Stimulated activated CD8-positive, alpha-beta memory T cell treated with anti-CD3 and anti-CD28 coated beads, Interleukin-7, amount 100 ng/mL, for 1 hour (primary cell): Measurements from ENCODE around the gene SLC12A1.
"Not testable (repeated sequence)": the region's sequence is repeated elsewhere in the genome, so short reads cannot be mapped to it uniquely, and the experiment has no call there.

ENCODE experiments used
- DNase-seq, 2 donors: peaks; one replicate each; pipeline ENCODE4 v3.0.0-alpha.2; 2020; ENCODE audit warnings: low read depth in 2 of 2

Gene SLC12A1

DNA sequence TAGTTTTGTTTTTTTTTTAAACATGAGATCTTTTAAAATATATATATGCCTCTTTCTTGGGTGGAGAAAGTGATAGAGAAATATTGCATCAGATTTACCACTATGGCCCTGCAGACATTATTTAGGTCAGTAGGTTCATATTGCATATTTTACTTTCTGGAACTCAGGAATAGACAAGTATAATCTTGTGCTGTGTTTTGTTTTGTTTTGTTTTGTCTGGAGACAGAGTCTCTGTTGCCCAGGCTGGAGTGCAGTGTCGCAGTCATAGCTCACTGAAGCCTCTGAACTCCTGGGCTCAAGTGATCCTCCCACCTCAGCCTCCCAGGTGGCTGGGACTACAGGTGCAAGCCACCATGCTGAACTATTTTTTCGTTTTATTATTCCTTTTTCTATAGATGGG is 103.6 kb downstream of the SLC12A1 start:
- no peak for DNase-seq

DNA sequence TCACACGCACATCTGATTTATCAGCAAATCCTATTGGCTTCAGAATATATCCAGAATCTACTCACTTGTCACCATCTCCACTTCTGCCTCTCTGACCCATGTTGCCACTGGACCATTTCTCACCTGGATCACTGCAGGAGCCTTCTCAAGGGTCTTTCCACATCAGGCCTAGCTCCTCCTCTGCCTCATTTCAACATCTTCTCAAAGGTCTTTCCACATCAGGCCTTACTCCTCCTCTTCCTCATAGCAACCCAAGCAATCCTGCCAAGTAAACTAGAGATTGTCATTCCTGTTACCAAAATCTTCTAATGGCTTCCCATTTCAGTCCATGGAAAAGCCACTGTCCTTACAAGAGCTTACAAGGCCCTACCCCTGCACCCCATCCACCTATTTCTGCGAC is 107.1 kb downstream of the SLC12A1 start:
- DNase-seq, result no peak

DNA sequence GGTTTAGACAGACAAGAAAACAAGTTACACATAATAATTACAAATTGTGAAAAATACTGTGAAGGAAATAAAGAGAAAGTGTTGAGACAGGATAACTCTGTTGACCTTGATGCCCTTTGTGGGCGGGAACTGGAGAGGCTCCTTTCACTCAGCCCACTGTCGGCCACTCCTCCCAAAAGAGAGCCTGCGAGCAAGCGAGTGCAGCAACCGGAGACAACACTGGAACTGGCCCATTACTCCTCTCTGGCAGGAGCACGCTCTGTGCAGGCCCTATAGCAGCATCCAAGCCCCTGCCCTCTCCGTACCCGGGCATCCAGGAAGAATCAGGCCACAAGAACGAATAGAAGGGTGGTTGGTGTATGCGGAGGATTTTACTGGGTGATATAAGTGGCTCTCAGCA is 108.9 kb downstream of the SLC12A1 start:
- DNase-seq, result no peak

DNA sequence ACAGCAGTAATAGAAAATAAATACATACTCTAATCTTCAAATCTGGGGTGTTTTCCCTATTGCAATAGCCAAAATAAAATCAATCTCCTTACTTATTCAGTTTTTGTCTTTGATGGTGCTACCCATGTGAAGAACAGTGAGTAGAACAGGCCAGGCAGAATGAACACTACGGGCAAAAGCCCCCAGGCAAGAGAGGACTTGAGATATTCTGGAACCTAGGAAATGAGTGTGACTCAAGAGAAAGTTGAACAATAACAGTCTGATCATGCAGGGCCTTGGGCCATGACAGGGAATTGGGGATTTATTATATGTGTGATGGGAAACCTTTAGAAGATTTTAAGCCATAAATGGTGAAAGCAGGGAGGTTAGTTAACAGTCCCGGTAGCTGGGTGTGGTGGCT is 111.1 kb downstream of the SLC12A1 start:
- DNase-seq, result no peak

DNA sequence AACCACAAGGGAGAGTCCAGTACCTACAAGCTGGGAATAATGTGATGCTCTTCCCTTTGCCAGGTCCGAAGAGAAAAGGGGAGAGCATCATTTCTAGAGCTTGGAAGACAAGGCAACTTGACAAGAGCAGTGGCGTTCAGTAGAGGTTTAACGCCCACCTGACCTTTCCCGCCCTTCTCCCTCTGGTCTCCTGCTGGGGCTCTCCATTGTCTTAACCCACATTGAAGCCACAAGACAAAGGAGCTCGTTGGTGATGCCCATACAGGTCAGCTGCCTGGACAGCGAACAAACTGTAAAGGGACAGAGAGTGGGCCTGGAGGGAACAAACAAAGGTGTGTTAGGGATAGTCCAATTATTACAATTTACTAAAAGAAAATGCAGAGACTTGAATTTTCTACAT is 112.0 kb downstream of the SLC12A1 start:
- DNase-seq, result no peak

DNA sequence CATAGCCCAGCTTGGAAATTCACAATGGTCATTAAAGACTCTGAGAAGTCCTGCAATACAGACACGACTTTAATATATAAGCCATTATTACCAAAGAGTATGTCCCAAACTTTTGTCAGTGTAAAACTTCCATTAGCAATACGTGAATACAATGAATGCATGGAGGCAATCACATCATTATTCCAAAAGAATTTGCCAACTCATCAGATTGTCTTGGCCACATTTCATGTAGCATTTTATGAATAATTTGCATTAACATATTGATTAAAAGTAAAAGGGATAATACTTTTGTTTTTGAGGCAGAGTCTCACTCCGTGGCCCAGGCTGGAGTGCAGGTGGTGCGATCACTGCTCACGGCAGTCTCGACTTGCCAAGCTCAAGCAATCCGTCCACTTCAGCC is 117.2 kb downstream of the SLC12A1 start:
- no peak for DNase-seq

DNA sequence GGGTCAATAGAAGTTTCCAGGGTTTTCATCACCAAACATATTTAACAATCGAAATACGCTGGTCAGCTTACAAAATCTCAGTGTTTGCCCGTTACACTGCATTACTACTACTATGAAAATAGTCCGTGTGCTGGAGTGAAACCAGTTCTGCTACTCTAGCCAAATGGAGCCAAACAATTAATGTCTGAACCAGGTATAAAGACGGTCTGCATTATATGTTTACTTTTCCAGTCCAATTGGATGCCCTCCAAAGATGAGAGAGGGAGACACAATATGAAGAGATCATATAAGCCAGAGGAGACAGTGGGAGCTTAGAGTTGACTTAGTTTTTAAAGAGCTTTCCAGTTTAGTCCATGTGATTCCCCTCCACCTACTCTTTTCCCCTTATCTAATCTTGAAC is 118.8 kb downstream of the SLC12A1 start:
- DNase-seq, result no peak

DNA sequence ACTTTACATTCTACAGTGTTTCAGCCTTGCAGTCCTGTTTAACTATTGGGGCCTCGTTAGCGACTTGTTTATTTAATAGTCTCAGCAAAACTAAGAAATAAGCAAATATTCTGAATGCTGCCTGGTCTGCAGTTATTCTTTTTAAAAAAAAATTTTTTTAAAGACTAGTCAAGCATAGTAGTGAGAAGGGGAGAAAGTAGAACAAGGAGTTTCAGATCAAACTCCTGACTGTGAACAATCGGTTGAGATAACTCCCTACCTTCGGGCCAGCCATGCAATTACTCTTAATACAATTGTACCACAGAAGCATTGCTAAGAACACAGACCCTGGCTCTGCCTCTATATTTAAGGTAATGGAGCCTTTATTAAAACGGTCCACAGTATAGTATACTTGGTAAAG is 119.3 kb downstream of the SLC12A1 start:
- no peak for DNase-seq

DNA sequence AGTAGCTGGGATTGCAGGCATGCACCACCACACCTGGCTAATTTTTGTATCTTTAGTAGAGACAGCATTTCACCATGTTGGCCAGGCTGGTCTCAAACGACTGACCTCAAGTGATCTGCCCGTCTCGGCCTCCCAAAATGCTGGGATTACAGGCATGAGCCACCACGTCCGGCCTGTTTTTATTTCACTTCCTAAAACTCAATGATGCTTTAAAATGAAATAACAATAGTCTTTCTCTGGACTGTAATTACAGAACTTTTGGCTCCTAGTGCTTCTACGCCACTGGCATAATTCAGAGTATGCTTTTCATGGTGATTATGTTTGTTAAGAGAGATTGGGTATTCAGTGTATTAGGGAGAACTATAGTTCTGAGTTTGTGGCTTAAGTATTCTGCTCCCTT is 120.1 kb downstream of the SLC12A1 start:
- not testable (repeated sequence) for DNase-seq

DNA sequence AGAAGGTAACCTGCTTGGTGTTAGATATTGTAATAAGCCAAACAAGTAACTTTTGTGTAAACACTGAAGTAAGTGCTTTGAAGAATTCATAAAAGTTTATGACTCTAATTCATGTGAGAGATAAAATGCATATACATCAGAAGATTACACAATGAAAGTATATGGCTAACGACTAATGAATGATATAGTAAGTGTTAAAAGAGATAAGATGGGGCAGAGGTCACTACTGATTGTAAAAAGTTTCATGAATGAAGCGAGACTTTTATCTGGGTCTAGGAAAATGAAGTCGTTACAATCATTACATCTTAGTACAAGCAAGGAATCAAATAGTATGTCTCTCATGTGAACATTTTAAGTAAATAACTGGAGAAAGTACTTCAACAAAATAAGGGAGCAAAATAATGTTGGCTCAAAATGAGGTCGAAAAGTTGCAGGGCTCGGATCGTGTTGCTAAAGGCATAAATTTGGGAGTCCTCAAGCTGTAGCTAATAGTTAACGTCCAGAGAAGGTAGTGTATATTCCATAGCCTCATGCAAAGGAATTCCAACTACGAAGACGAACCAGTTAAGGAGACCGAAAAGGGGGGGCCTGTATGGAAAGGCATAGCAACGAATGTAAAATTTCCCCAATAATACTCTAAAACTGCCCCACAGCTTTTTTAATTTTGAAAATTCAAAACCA is 124.1 kb downstream of the SLC12A1 start:
- no peak for DNase-seq

DNA sequence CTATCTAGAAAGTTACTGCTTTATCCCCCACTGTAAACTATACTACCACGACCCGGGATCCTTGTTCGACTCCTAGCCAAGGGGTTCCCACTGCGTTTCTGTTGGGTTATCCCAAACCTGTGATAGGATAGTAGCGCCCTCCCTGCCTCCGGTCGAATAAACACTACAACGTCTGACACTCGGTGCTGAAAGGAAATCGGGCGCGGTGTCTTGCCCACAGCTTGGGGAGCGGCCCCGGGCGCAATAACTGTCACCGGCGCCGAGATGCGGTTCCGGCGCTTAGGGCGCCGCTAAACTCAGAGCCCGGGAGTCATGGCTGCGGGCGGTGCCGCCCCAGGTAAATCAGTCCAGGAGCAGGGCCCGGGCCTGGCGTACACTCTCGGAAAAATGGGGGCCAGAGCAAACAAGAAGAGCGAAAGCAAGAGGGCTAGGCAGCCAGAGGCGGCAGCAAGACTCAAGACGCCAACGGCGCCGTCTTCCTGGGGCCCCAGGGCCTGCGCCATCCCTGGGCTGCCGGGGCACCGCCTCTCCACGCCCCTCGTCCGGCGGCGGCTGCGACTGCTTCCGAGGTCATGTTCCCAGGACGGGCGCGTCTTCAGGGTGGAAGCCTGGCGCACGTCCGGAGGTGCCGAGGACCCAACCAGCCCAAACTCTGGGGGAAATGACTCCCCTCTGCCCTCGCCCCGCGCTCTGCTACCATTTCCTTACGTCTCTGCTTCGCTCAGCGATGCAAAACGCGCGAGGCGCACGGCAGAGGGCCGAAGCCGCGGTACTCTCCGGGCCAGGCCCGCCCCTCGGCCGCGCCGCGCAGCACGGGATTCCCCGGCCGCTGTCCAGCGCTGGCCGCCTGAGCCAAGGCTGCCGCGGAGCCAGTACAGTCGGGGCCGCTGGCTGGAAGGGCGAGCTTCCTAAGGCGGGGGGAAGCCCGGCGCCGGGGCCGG is 125.0 kb downstream of the SLC12A1 start, which contains the start of gene DUT:
Gene DUT (plus strand): TSS at position 575 of the 941 bp plus-strand sequence. CDS start 87 bp downstream, at position 662.
- DNase-seq, result peak; percentile 44 to 61

DNA sequence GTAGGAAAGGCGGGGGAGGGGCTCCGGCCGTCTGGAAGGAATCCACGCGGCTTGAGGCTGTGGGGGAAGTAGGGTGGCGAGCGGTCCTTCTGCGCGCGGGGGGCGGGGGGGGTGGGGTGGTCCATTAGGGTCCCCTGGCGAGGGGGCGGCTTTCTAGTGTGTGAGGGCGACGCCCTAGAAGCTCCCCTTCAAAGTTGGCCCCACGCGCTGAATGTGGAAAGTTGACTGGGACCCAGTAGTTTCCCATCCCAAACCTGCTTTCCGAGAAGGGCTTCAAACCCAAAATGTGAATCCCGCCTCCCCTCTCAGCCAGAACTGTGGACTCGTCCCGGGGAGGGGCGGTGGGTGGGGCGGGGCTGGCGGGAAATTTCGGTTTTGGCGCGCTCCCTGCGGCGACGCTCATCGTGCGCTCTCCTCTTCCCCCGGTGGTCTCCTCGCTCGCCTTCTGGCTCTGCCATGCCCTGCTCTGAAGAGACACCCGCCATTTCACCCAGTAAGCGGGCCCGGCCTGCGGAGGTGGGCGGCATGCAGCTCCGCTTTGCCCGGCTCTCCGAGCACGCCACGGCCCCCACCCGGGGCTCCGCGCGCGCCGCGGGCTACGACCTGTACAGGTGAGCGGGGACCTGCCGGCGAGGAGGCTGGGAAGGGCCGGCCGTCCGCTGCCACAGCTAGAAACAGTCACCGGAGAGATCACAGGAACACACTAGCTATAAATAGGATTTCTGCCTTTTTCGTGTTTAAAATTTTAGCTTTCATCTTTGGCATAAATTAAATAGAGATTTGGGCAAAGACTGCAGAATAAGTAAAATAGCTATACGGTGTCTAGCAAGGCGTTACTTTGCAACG is 125.9 kb downstream of the SLC12A1 start:
- DNase-seq, result peak; percentile 43 to 51

DNA sequence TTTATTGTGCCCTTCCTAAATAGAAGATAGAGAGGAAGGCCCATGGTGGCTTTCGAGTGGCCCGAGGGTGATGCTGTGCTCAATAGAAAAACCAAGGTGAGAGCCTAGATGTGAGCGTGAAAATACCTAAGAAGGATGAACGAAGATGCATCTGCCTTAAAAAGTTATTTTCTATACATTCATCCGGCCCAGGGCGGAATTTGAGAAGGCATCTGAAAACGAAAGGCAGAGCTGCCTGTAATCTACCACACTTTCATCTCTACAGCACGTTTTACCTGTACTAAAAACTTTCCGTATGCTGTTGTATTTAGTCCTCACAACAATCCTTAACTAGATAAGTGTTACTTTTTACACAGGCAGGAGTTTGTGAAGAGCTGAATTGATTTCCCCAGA is 126.5 kb downstream of the SLC12A1 start:
- no peak for DNase-seq

DNA sequence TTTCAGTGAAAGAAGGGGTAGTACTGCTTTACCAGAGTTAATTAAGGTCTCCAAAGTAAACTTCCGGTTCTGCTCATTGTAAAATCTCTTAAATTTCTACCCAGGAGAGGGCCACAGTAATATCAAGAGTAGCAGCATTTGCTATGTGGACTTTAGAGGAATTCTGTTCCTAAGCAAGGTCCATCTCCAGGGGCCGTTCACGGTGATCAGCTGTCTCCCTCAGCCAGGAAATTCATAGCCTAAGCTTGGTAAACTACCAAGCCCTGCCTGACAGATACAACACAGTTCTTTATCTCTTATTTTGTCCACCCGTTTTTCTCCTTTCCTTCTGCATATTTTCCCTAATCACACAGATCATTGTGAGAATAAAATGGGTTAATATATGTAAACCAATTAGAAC is 127.4 kb downstream of the SLC12A1 start:
- no peak for DNase-seq

DNA sequence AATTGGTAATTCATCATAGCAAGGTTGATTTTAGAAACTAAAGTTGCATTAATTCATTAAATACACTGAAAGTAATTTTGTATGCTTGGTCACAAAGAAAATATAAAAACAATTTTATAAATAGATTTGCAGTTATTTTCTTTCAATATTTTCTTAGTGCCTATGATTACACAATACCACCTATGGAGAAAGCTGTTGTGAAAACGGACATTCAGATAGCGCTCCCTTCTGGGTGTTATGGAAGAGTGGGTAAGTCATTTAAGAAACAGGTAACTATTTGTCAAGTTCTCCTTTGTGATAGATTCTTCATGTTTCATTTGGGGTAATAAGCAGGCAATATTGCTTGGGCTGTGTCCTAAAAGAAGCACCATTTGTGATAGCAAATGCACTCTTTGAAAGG is 128.2 kb downstream of the SLC12A1 start:
- DNase-seq, result no peak

DNA sequence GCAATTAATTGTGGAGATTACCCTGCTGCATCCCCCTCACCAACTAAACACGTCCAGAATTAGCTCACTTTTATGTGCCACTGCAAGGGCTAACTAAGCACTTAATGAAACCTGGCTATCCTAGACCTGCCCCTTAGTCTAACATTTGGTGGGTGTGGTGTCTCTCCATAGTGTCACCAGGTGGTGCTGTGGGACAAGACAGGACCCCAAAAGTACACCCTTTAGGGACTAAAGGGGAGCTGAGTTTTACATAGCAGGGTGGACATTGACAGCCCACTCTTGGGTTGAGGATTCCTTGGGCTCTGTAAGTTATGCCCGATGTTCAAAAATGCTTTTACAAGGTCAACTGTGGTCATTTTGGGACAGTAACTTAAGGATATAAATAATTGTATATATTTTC is 130.8 kb downstream of the SLC12A1 start:
- DNase-seq, result no peak

DNA sequence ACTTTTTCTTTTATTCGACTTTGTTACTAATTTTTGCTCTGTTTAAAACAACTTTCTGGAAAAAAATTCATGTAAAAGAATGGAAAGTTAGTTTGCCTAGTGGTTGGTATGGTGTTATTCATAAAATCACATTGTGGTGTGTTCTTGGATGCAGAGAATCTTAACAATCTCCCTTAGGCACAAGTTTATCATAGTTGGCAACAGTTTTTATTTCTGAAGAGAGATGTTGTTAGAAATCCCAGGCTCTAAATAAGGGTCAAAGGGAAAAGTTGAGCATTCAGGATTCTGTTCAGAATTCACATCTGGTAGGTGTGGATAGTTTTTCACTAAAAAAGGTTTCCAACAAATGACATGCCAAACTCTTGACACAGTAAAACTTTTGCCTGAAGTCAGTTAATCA is 131.5 kb downstream of the SLC12A1 start:
- no peak for DNase-seq

DNA sequence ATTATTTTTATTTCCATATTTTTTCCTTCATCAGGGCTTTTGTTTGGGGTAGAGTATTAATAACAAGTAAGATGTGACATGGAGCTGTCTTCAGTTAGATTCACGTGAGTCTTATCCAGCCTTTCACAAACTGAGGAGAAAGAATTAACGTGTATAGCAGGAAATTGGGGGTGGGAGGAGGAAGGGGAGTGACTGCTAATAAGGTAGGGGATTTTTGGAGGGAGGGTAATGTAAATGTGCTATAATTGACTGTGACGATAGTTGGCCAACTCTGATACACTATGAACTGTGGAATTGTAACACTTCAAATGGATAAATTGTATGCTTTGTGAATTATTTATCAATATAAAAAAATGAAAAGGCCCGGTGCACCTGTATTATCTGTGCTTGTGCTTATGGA is 134.0 kb downstream of the SLC12A1 start:
- DNase-seq, result no peak

DNA sequence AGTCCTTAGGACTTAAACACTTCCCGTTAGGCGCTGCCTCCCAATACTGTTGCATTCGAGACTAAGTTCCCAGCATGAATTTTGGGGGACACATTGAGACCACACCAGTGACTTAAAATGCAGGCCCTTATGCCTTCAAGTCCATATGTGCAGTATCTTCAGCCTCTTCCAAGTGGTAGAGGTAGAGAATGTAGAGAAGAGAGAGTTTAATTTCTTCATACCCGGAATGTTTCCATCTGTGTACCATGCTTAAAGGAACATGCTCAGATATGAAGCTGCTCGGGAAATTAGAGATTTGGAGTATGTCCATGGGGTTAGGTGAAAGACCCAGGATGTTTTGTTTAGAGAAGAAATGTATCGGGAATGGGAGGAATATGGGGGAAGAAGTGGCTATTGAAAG is 137.8 kb downstream of the SLC12A1 start:
- no peak for DNase-seq

DNA sequence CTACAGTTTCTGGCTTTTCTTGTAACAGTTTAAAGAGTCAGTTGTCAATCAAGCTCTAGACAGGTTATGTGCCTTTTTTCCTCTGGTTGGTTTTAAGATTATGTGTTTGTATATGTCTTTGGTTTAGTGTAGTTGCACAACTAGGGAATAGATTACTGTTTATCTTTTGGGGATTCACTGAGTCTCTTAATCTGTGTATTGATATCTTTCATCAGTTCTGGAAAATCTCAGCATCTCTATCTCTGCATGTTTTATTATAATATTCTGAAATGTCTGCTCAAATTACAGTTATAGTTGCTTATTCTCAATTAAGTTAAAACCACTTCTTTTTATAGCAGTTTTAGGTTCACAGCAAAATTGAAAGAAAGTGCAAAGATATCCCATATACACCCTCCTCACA is 139.4 kb downstream of the SLC12A1 start:
- no peak for DNase-seq

DNA sequence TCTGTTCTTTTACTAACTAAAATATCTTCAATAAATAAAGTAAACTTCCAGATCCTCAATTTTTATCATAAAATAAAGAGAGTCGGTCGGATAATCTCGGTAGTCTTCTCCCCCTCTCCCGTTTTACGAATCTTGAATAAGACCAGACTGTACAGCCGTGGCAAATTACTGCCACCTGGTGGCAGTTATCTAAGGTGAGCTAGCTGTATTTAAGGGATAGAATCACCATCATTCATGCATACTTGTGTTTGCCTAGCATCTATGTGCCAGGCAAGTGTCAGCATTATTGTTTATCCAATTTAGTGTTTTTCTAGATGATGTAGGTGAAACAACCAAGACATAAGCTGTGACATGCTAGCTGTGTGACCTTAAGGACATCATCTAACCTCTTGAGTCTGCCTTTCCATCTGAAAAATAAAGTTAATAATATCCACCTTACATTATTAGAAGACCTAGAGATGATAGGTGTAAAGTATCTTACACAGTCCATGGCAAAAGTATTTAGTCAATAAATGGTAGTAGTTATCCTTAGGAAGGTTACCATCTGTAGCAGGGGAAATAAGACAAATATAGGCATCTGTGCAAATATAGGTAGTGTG is 146.5 kb downstream of the SLC12A1 start:
- peak in 1 of 2 donors; percentile 21 for DNase-seq
